Activated CD8-positive, alpha-beta memory T cell treated with anti-CD3 and anti-CD28 coated beads, Interleukin-2, amount 10 ng/mL, durations not matched to agents 7 days and 5 days (primary cell): Measurements from ENCODE around the gene CRLF3. TPM values are rescaled to one million over a fixed set of nuclear protein-coding genes. Genes with fewer than 3 reads are reported as not detected.
A peak's percentile ranks its signal among the peaks of the same experiment; 100 is the strongest.

Experiments used
- ATAC-seq: fragments of 150-1000 bp; cut with Tn5 transposase; one replicate; pipeline ENCODE4 v1.10.0; 2021; ENCODE audit warnings: moderate library complexity
- CTCF ChIA-PET: fragments of 350-600 bp; sonication (Branson Sonifier 250); formaldehyde crosslinking; loops from one replicate; lab custom pipeline; 2021; ENCODE audit warnings: antibody characterized with exemption; lab: Charles Lee
- DNase-seq: peaks from one replicate; pipeline ENCODE4 v3.0.0-alpha.2; 2020
- H3K27ac Mint-ChIP-seq: one replicate; pipeline ENCODE4 v1.8.0; 2021; ENCODE audit warnings: mild to moderate bottlenecking, mixed read lengths
- H3K27me3 Mint-ChIP-seq: one replicate; pipeline ENCODE4 v1.8.0; 2021; ENCODE audit warnings: mixed read lengths
- H3K36me3 Mint-ChIP-seq: one replicate; pipeline ENCODE4 v1.8.0; 2021; ENCODE audit warnings: mild to moderate bottlenecking, mixed read lengths
- H3K4me1 Mint-ChIP-seq: one replicate; pipeline ENCODE4 v1.8.0; 2021; ENCODE audit warnings: mixed read lengths
- H3K4me3 Mint-ChIP-seq: one replicate; pipeline ENCODE4 v1.8.0; 2021; ENCODE audit warnings: mild to moderate bottlenecking, moderate library complexity, mixed read lengths
- H3K9me3 Mint-ChIP-seq: one replicate; pipeline ENCODE4 v1.8.0; 2022; ENCODE audit warnings: low read depth, mixed read lengths
- total RNA-seq, 2 experiments: library from RNA; stranded (reverse); gene quantifications; one replicate each; pipeline ENCODE4 v1.2.3, GENCODE V29; 2021

CRLF3 gene, protein sequence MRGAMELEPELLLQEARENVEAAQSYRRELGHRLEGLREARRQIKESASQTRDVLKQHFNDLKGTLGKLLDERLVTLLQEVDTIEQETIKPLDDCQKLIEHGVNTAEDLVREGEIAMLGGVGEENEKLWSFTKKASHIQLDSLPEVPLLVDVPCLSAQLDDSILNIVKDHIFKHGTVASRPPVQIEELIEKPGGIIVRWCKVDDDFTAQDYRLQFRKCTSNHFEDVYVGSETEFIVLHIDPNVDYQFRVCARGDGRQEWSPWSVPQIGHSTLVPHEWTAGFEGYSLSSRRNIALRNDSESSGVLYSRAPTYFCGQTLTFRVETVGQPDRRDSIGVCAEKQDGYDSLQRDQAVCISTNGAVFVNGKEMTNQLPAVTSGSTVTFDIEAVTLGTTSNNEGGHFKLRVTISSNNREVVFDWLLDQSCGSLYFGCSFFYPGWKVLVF
- 10 to 100 TPM; 52.6 to 58.2 TPM for total RNA-seq

DNA sequence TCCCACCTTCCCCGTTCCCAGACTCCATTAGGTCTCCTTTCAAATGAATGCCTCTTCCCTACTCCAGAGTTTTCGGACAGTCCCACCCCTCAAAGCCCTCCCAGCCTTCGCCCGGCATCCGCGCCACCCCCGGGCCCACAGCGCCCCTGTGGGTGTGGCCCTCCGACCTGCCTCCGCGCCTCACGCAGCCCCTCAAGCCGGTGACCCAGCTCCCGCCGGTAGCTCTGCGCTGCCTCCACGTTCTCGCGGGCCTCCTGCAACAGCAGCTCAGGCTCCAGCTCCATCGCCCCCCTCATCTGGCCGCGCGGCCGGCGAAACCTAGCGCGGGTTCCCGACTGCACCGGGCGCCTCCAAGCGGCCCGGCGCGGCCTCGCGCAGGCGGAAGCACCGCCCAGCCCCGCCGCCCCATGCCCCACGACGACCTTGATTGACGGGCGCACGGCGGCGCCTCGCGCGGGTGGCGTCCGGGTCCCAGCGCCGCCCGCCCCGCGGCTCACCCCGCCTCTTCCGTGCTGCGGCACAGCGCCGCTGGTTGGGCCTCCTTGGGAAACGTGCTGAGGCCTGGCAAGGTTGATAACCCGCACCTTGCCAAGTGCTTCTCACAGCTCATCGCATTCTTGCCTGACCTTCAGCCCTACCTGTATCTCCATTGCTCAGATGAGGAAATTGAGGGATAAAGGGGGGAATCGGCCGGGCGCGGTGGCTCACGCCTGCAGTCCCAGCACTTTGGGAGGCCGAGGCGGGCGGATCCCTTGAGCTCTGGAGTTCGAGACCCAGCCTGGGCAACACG, at the start of gene CRLF3:
CRLF3 (minus strand) TSS at position 337 of the 790 bp plus-strand sequence; CDS start at position 296, 41 bp downstream.
- ATAC-seq (peak; percentile 96), DNase-seq (peak; percentile 93)
- H3K4me1 Mint-ChIP-seq, result peaks cover 41% of the 10 kb centered on the region
- H3K4me3 Mint-ChIP-seq, result peak within 1 kb of the TSS; percentile 100
- peaks cover 14% of the 10 kb centered on the region for H3K36me3 Mint-ChIP-seq
- H3K27ac Mint-ChIP-seq, result peak within 1 kb of the TSS; percentile 97
- CTCF ChIA-PET, result interaction anchor here (0.6 to 11.4 kb wide), 17 partner anchors 9 to 725 kb away, joined by 3 to 198 read pairs (median 4); no protein-coding TSS in a partner anchor
- no peaks in the 10 kb centered on the region for H3K27me3 Mint-ChIP-seq
- H3K9me3 Mint-ChIP-seq, result no peaks in the 10 kb centered on the region

DNA sequence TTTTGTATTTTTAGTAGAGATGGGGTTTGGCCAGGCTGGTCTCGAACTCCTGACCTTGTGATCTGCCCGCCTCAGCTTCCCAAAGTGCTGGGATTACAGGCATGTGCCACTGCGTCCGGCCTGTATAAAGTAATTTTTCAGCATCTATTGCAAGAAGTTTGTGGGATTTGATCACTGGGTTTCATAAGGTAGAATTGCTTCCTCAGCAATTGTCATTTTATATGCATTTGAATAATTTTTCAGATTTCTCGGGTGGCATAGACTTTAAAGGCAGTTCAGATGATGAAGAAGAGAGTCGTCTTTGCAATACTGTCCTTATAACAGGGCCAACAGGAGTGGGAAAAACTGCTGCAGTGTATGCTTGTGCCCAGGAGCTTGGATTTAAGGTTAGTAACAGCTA, 44.5 kb upstream of the CRLF3 start:
- Mint-ChIP-seq H3K4me3 (no peak overlapping the region), H3K27ac (no peak overlapping the region), H3K27me3 (no peaks in the 10 kb centered on the region), H3K36me3 (peaks cover 48% of the 10 kb centered on the region), H3K9me3 (no peaks in the 10 kb centered on the region), H3K4me1 (peaks cover 2% of the 10 kb centered on the region)
- ATAC-seq, result no peak
- DNase-seq, result no peak
- CTCF ChIA-PET, result no interaction called here

DNA sequence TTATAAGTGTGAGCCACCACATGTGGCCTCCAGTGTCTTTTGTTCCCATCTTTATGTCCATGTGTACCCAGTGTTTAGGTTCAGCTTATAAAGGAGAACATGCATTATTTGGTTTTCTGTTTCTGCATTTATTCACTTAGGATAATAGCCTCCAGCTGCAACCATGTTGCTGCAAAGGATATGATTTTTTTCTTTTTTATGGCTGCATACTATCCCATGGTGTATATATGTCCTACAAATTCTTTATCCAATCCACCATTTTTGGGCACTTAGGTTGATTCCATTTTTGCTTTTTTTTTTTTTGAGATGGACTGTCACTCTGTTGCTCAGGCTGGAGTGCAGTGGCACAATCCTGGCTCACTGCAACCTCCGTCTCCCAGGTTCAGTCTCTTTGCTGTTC, 40.1 kb upstream of the CRLF3 start:
- Mint-ChIP-seq H3K9me3 (no peaks in the 10 kb centered on the region), H3K4me3 (no peak overlapping the region), H3K27ac (no peak overlapping the region), H3K27me3 (no peaks in the 10 kb centered on the region), H3K36me3 (peaks cover 48% of the 10 kb centered on the region), H3K4me1 (no peaks in the 10 kb centered on the region)
- CTCF ChIA-PET, result no interaction called here
- DNase-seq, result no peak
- ATAC-seq, result no peak

DNA sequence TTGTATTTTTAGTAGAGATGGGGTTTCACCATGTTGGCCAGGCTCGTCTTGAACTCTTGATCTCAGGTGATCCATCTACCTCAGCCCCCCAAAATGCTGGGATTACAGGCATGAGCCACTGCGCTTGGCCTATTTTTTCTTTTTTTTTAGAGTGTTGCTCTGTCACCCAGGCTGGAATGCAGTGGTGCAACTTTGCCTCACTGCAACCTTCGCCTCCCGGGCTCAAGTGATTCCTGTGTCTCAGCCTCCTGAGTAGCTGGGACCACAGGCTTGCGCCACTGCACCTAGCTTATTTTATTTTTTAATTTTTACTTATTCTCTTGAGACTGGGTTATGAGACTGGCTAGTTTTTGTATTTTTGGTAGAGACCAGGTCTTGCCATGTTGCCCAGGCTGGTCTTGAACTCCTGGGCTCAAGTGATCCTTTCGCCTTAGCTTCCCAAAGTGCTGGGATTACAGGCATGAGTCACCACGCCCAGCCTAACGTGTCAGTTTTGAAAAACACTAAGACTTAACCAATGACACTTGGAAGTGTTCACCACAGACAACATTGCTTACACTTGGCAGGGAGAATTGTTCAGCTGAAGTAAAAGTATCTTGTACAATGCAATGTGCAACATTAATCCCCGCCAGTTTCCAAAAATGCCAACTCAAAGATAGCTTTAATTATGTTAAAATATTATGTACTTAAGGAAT, 34.2 kb upstream of the CRLF3 start:
- peaks cover 38% of the 10 kb centered on the region for H3K36me3 Mint-ChIP-seq
- CTCF ChIA-PET, result no interaction called here
- H3K27me3 Mint-ChIP-seq, result no peaks in the 10 kb centered on the region
- H3K4me3 Mint-ChIP-seq, result no peak overlapping the region
- H3K9me3 Mint-ChIP-seq, result no peaks in the 10 kb centered on the region
- H3K27ac Mint-ChIP-seq, result no peak overlapping the region
- no peak for ATAC-seq
- H3K4me1 Mint-ChIP-seq, result no peaks in the 10 kb centered on the region
- no peak for DNase-seq

DNA sequence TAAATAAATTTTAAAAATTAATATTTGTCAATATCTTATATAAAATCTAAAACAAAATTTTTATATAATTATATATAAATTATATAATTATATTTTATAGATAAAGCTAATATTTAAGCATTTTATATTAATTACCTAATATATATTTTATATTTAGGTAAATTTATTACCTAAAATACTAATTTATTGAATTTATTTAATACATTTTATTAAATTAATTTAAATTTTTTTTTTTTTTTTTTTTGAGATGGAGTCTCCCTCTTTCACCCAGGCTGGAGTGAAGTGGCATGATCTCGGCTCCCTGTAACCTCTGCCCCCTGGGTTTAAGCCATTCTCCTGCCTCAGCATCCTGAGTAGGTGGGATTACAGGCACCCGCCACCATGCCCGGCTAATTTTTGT, 29.7 kb upstream of the CRLF3 start:
- no peak for ATAC-seq
- CTCF ChIA-PET, result no interaction called here
- H3K4me3 Mint-ChIP-seq, result no peak overlapping the region
- H3K27me3 Mint-ChIP-seq, result no peaks in the 10 kb centered on the region
- no peaks in the 10 kb centered on the region for H3K4me1 Mint-ChIP-seq
- H3K9me3 Mint-ChIP-seq, result no peaks in the 10 kb centered on the region
- no peak overlapping the region for H3K27ac Mint-ChIP-seq
- H3K36me3 Mint-ChIP-seq, result peaks cover 45% of the 10 kb centered on the region
- DNase-seq, result no peak

DNA sequence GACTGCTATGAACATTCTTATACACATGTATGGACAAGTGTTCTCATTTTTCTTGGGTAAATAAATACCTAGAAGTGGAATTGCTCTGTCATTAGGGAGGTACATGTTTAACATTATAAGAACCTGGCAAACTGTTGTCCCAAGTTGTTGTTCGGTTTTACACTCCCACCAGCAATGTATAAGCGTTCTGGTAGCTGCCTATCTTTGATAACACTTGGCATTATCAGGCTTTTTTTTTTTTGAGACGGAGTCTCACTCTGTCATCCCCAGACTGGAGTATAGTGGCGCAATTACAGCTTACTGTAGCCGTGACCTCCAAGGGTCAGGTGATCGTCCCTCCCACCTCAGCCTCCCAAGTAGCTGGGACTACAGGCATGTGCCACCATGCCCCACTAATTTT, 23.5 kb upstream of the CRLF3 start:
- peaks cover 46% of the 10 kb centered on the region for H3K36me3 Mint-ChIP-seq
- H3K27ac Mint-ChIP-seq, result no peak overlapping the region
- no peaks in the 10 kb centered on the region for H3K9me3 Mint-ChIP-seq
- no peak for DNase-seq
- ATAC-seq, result no peak
- CTCF ChIA-PET, result no interaction called here
- H3K4me3 Mint-ChIP-seq, result no peak overlapping the region
- no peaks in the 10 kb centered on the region for H3K27me3 Mint-ChIP-seq
- H3K4me1 Mint-ChIP-seq, result no peaks in the 10 kb centered on the region

DNA sequence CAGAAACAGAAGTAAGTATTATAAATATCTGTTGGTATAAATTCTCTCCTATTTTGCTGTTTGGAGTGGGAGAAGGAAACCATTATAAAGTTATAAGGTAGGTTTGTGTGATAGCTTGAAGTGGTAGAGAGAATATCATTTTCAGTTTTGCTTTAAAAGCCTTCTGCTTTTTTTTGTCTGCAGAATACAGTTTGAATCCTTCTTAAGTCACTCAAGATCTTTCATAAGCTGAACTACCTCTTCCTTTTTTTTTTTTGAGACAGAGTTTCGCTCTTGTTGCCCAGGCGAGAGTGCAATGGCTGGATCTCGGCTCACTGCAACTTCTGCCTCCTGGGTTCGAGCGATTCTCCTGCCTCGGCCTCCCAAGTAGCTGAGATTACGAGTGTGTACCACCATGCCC, 16.3 kb upstream of the CRLF3 start:
- Mint-ChIP-seq H3K27ac (no peak overlapping the region), H3K9me3 (no peaks in the 10 kb centered on the region), H3K27me3 (no peaks in the 10 kb centered on the region), H3K4me1 (peaks cover 6% of the 10 kb centered on the region), H3K4me3 (no peak overlapping the region), H3K36me3 (peaks cover 44% of the 10 kb centered on the region)
- ATAC-seq, result no peak
- no peak for DNase-seq
- CTCF ChIA-PET, result interaction anchor here (1.1 to 1.4 kb wide), 2 partner anchors 9 to 13 kb away, joined by 3 read pairs; partner anchors contain the start of gene ATAD5

DNA sequence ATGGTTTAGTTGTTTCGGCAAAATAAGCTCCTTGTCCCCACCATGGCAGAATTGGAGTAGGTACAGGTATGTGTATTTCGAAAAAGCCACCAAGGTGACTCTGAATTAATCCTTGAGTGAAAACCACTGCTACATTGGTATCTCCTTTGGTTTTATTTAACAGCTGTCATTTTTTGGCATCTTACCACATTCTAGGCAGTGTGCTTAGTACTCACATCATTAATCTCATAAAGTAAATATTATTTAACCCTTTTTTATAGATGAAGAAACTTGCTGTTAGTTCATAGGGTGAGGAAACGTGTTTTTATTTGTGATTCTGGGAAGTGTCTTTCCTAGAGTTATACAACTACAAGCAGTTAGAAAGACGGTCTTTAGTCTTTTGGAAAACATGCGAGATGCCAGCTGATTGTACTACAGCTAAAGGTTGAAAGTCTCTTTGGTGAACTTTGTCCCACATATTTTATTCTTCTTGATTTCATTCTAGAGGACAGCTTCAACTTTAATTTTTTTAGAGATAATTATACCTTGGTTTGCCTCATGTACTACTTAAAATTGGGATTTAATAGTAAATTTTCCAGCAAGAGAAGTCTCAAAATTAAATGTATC, 13.8 kb upstream of the CRLF3 start:
- H3K27me3 Mint-ChIP-seq, result no peaks in the 10 kb centered on the region
- ATAC-seq, result no peak
- DNase-seq, result no peak
- H3K4me3 Mint-ChIP-seq, result no peak overlapping the region
- peaks cover 50% of the 10 kb centered on the region for H3K36me3 Mint-ChIP-seq
- H3K9me3 Mint-ChIP-seq, result no peaks in the 10 kb centered on the region
- CTCF ChIA-PET, result interaction anchor here (1.0 to 4.4 kb wide), 2 partner anchors 13 to 226 kb away, joined by 3 to 30 read pairs; partner anchors contain the start of gene CRLF3
- peaks cover 24% of the 10 kb centered on the region for H3K4me1 Mint-ChIP-seq
- no peak overlapping the region for H3K27ac Mint-ChIP-seq

DNA sequence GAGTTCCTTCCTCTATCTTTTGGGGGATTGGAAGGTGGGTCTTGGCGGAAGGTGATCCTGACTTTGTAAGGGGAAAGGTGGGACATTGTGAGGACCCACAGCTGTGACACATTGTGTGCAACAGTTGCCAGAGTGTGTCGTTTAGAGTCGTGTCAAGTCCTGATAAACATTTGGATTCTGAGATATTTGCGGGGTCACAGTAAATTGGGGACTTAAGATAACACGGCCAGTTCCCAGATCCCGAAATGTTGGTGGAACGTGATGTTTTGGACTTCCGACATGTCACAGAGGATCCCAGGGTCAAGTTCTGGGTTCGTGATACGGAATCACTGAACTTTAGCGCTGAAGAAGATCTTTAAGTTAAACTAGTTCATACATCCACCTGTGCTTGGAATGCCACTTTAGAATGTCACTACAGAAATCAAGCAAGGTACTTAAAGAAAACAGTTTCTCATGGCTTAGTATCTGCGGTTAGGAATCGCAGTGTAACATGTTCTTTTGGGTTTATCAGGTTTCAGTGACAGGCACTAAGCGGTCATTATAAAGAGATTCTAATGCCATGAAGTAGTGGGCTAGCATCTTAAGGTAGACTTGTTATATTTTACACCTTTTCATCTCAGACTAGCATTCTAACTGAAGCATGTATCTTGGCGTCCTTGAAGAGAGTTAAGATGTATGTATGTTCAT, 8.1 kb upstream of the CRLF3 start:
- H3K36me3 Mint-ChIP-seq, result peaks cover 22% of the 10 kb centered on the region
- DNase-seq (no peak), ATAC-seq (no peak)
- no peaks in the 10 kb centered on the region for H3K9me3 Mint-ChIP-seq
- peaks cover 37% of the 10 kb centered on the region for H3K4me1 Mint-ChIP-seq
- no peaks in the 10 kb centered on the region for H3K27me3 Mint-ChIP-seq
- peak overlapping the region; percentile 94 for H3K4me3 Mint-ChIP-seq
- CTCF ChIA-PET, result interaction anchor here (2.1 kb wide), 1 partner anchor 24 kb away, joined by 8 read pairs; no protein-coding TSS in a partner anchor
- H3K27ac Mint-ChIP-seq, result peak overlapping the region; percentile 97

DNA sequence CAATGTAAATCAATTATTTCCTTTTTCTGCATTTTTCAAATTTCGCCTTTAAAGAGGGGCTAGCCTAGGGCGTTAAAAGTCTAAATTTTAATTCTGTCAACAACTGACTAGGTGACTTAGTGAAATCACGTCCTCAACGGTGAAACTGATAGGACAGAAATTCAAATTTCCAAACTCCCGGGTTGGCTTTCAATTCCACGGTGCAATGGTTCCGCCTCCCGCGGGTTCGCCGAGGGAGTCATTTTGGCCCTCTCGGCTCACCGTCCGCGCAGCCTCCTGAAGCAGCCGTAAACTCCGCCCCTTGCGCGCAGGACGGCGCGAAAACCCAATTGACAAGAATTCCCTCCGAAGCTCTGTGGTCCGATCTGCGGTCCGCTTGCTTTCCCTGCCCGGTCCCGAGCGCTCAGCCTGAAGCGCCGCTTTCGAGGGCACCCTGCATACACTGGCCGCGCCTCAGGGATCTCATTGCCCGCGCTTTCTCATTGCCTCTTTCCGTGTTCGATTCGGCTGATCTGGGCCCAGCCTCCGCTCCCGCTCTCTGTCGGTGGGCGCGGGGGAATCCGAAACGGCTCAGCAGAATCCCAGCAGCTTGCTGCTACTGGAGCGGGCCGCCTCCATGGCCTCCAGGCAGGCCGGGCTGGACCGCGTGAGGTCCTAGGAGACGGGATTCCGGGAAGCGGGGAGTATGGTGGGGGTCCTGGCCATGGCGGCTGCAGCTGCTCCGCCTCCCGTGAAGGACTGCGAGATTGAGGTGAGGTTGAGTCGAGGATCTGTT, 7.4 kb upstream of the CRLF3 start, which contains the start of gene ATAD5:
ATAD5 (plus strand) TSS at position 304 of the 775 bp plus-strand sequence; CDS start at position 686, 382 bp downstream.
- peaks cover 21% of the 10 kb centered on the region for H3K36me3 Mint-ChIP-seq
- CTCF ChIA-PET, result interaction anchor here (0.7 to 2.1 kb wide), 5 partner anchors 9 to 495 kb away, joined by 3 to 8 read pairs (median 3); no protein-coding TSS in a partner anchor
- H3K4me1 Mint-ChIP-seq, result peaks cover 36% of the 10 kb centered on the region
- H3K27ac Mint-ChIP-seq, result peak within 1 kb of the TSS; percentile 97
- ATAC-seq (peak; percentile 94), DNase-seq (peak; percentile 92)
- H3K27me3 Mint-ChIP-seq, result no peaks in the 10 kb centered on the region
- H3K4me3 Mint-ChIP-seq, result peak within 1 kb of the TSS; percentile 94
- no peaks in the 10 kb centered on the region for H3K9me3 Mint-ChIP-seq

DNA sequence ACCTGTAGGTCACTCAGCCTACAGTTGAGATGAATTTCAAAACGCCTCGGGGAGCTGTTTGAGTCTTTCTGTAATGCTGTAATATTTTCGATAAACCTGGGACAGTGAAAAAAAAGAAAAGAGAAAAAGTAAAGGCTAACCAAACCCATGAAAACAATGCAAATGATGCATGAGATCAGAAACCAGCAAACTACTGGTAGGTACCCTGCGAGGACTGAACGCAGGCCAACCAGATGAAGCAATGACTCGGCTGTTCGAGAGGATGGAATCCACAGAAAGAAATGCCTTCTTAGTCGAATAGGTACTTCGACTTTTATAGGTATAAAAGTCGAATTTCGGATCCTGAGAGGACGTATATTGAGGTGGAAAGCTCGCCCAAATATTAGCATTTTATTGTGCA, 6.8 kb upstream of the CRLF3 start:
- H3K4me3 Mint-ChIP-seq, result peak overlapping the region; percentile 94
- CTCF ChIA-PET, result interaction anchor here (1.0 to 2.1 kb wide), 4 partner anchors 9 to 72 kb away, joined by 3 to 8 read pairs (median 4); no protein-coding TSS in a partner anchor
- peaks cover 35% of the 10 kb centered on the region for H3K4me1 Mint-ChIP-seq
- DNase-seq, result no peak
- peaks cover 19% of the 10 kb centered on the region for H3K36me3 Mint-ChIP-seq
- no peaks in the 10 kb centered on the region for H3K9me3 Mint-ChIP-seq
- H3K27me3 Mint-ChIP-seq, result no peaks in the 10 kb centered on the region
- peak; percentile 21 for ATAC-seq
- peak overlapping the region; percentile 97 for H3K27ac Mint-ChIP-seq
